DOHH2 (cell line): ENCODE measurements around the gene TNS4.

Experiments used
- EZH2phosphoT487 ChIP-seq: fragments of 200-600 bp; sonication (generic); IDR thresholded peaks from 2 replicates; pipeline ENCODE4 v1.6.1; 2017; ENCODE audit warnings: borderline replicate concordance, mild to moderate bottlenecking, antibody characterized with exemption, low read length, moderate library complexity, mixed read lengths
- TF ChIP-seq, protein P1 (sequence below): fragments of 200-600 bp; sonication (generic); IDR thresholded peaks from one replicate; pipeline ENCODE4 v1.5.1; 2014; ENCODE audit warnings: antibody characterized with exemption, mild to moderate bottlenecking, low read depth, low read length; ENCODE audit not compliant: poor library complexity, severe bottlenecking

GRCh38 chr17:40493697-40494096, 7.7 kb downstream of the TNS4 start:
- TF ChIP-seq, protein P1, sequence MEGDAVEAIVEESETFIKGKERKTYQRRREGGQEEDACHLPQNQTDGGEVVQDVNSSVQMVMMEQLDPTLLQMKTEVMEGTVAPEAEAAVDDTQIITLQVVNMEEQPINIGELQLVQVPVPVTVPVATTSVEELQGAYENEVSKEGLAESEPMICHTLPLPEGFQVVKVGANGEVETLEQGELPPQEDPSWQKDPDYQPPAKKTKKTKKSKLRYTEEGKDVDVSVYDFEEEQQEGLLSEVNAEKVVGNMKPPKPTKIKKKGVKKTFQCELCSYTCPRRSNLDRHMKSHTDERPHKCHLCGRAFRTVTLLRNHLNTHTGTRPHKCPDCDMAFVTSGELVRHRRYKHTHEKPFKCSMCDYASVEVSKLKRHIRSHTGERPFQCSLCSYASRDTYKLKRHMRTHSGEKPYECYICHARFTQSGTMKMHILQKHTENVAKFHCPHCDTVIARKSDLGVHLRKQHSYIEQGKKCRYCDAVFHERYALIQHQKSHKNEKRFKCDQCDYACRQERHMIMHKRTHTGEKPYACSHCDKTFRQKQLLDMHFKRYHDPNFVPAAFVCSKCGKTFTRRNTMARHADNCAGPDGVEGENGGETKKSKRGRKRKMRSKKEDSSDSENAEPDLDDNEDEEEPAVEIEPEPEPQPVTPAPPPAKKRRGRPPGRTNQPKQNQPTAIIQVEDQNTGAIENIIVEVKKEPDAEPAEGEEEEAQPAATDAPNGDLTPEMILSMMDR, result no peak
- TF ChIP-seq EZH2phosphoT487, result no peak
